HCT116 (cell line): ENCODE measurements around the gene MUSK. TPM values are rescaled to one million over a fixed set of nuclear protein-coding genes. Genes with fewer than 3 reads are reported as not detected.

Source experiments
- ATAC-seq: fragments of 200-7000 bp; cut with Tn5 transposase; 2 replicates; pipeline ENCODE4 v1.9.1; 2020; ENCODE audit warnings: mild to moderate bottlenecking, moderate library complexity
- BruUV-seq: library from RNA; stranded (reverse); fragments of 400-500 nt; replicated peaks from 2 replicates; lab custom pipeline; 2021; lab: Mats Ljungman, UMichigan
- CTCF ChIA-PET: fragments of 300-600 bp; sonication (Branson Sonifier 250); formaldehyde crosslinking; loops from one replicate; lab custom pipeline; 2021; ENCODE audit warnings: antibody characterized with exemption; lab: Charles Lee
- POLR2A ChIA-PET: fragments of 300-600, 350-600 bp; sonication (Branson Sonifier 250); formaldehyde crosslinking; loops from one replicate; lab custom pipeline; 2021; ENCODE audit warnings: antibody characterized with exemption; lab: Charles Lee
- RAD21 ChIA-PET, 2 experiments: fragments of 300-600 bp; sonication (Branson Sonifier 250); formaldehyde crosslinking; loops; one replicate each; lab custom pipeline; 2023; ENCODE audit warnings: low total read pairs in 2 of 2; ENCODE audit not compliant: uncharacterized antibody in 2 of 2, unreplicated experiment in 2 of 2, low non-redundant PET in 1 of 2; lab: Charles Lee
- DNase-seq: peaks from one replicate; pipeline ENCODE4 v3.0.0-alpha.2; 2010; ENCODE audit warnings: low read depth, low spot score
- H2AFZ ChIP-seq: fragments of 200-600 bp; shearing (Covaris generic), sonication (generic); 2 replicates; pipeline ENCODE4 v1.6.1; 2017; ENCODE audit warnings: low read depth, mixed run types, mixed read lengths, antibody characterized with exemption, low read length; ENCODE audit not compliant: poor library complexity, severe bottlenecking
- H3K27ac ChIP-seq: 2 replicates; pipeline ENCODE4 v1.5.1; 2012; ENCODE audit warnings: low read depth, low read length
- H3K27me3 ChIP-seq: fragments of 200-600 bp; sonication (generic); 2 replicates; pipeline ENCODE4 v1.6.1; 2016; ENCODE audit warnings: mixed run types, low read length, mixed read lengths; ENCODE audit not compliant: insufficient read depth
- H3K36me3 ChIP-seq, 2 experiments: fragments of 200-500 bp in 1 of 2; fragments of 200-600 bp in 1 of 2; sonication (Bioruptor generic) in 1 of 2; sonication (generic) in 1 of 2; 2 replicates each; pipeline versions ENCODE4 v1.5.1 to v1.6.1; 2014 to 2016; ENCODE audit warnings: low read length in 2 of 2, inconsistent platforms in 1 of 2, mixed read lengths in 1 of 2, mixed run types in 1 of 2; ENCODE audit not compliant: insufficient read depth in 2 of 2, control insufficient read depth in 1 of 2
- H3K4me1 ChIP-seq, 2 experiments: fragments of 200-600 bp in 1 of 2; sonication (generic) in 1 of 2; 2 replicates each; pipeline versions ENCODE4 v1.5.1 to v1.6.1; 2012 to 2017; ENCODE audit warnings: low read length in 2 of 2, inconsistent platforms in 1 of 2, mild to moderate bottlenecking in 1 of 2, mixed read lengths in 1 of 2, mixed run types in 1 of 2, moderate library complexity in 1 of 2; ENCODE audit not compliant: insufficient read depth in 2 of 2, control insufficient read depth in 1 of 2
- H3K4me2 ChIP-seq: fragments of 200-600 bp; sonication (generic); 2 replicates; pipeline ENCODE4 v1.6.1; 2017; ENCODE audit warnings: mixed run types, low read length, mixed read lengths
- H3K4me3 ChIP-seq, 2 experiments: fragments of 200-600 bp in 1 of 2; sonication (generic) in 1 of 2; replicated peaks in 1 of 2; 2 replicates each; pipeline ENCODE4 v1.5.1; 2011 to 2016; ENCODE audit warnings: low read length in 2 of 2, control low read depth in 1 of 2, low read depth in 1 of 2, mild to moderate bottlenecking in 1 of 2, mixed read lengths in 1 of 2, mixed run types in 1 of 2
- H3K79me2 ChIP-seq: fragments of 200-600 bp; sonication (generic); 2 replicates; pipeline ENCODE4 v1.6.1; 2017; ENCODE audit warnings: mild to moderate bottlenecking, mixed run types, low read length, moderate library complexity, mixed read lengths; ENCODE audit not compliant: insufficient read depth
- H3K9ac ChIP-seq: fragments of 200-600 bp; sonication (generic); 2 replicates; pipeline ENCODE4 v1.6.1; 2016; ENCODE audit warnings: low read length, mixed read lengths
- H3K9me2 ChIP-seq: fragments of 200-600 bp; sonication (generic), shearing (Covaris generic); 2 replicates; pipeline ENCODE4 v1.6.1; 2017; ENCODE audit warnings: mixed run types, mild to moderate bottlenecking, moderate library complexity; ENCODE audit not compliant: insufficient read depth
- H3K9me3 ChIP-seq, 2 experiments: fragments of 200-500 bp in 1 of 2; fragments of 200-600 bp in 1 of 2; sonication (Bioruptor generic) in 1 of 2; sonication (generic) in 1 of 2; 2 replicates each; pipeline ENCODE4 v1.6.1; 2014 to 2017; ENCODE audit warnings: low read length in 2 of 2, mixed read lengths in 2 of 2, inconsistent platforms in 1 of 2, low read depth in 1 of 2, mild to moderate bottlenecking in 1 of 2, mixed run types in 1 of 2, moderate library complexity in 1 of 2; ENCODE audit not compliant: control insufficient read depth in 1 of 2, insufficient read depth in 1 of 2
- H4K20me1 ChIP-seq: fragments of 200-600 bp; sonication (generic), shearing (Covaris generic); 2 replicates; pipeline ENCODE4 v1.6.1; 2017; ENCODE audit warnings: mixed run types, mild to moderate bottlenecking, moderate library complexity; ENCODE audit not compliant: insufficient read depth
- CBX3 ChIP-seq: IDR thresholded peaks from 2 replicates; pipeline ENCODE4 v1.6.1; 2012; ENCODE audit warnings: low read depth
- CEBPB ChIP-seq: IDR thresholded peaks from 2 replicates; pipeline ENCODE4 v1.6.1; 2012; ENCODE audit warnings: low read depth
- EZH2phosphoT487 ChIP-seq: fragments of 200-600 bp; IDR thresholded peaks from 2 replicates; pipeline ENCODE4 v1.6.1; 2018; ENCODE audit warnings: antibody characterized with exemption, borderline replicate concordance
- SP1 ChIP-seq: IDR thresholded peaks from 2 replicates; pipeline ENCODE4 v1.6.1; 2012; ENCODE audit warnings: low read depth
- SRF ChIP-seq: IDR thresholded peaks from 2 replicates; pipeline ENCODE4 v1.6.1; 2012; ENCODE audit warnings: low read depth
- TCF7L2 ChIP-seq: IDR thresholded peaks from 2 replicates; pipeline ENCODE4 v1.7.0; 2011; ENCODE audit warnings: borderline replicate concordance, inconsistent platforms; ENCODE audit not compliant: insufficient read depth, insufficient read length; ENCODE audit errors: extremely low read depth
- ZFX ChIP-seq: fragments of 450-650 bp; IDR thresholded peaks from 2 replicates; pipeline ENCODE4 v1.6.1; 2017
- intact Hi-C: fragments of 100-400 bp; cut with micrococcal nuclease; formaldehyde crosslinking; loops from 2 replicates; pipeline ENCODE4 v1.10.0; 2022
- total RNA-seq: library from RNA; stranded (reverse); gene quantifications from one replicate; pipeline ENCODE4 v1.2.1, GENCODE V29; 2021; ENCODE audit not compliant: unreplicated experiment
- TF ChIP-seq, protein P1 (sequence below), 3 experiments: fragments of 200-600 bp in 1 of 3; sonication (generic) in 1 of 3; IDR thresholded peaks in 2 of 3; conservative IDR thresholded peaks in 1 of 3; 2 replicates each; pipeline ENCODE4 v1.5.1; 2012 to 2017; ENCODE audit warnings: low read depth in 2 of 3, low read length in 2 of 3, antibody characterized with exemption in 1 of 3, borderline replicate concordance in 1 of 3, control low read depth in 1 of 3, mild to moderate bottlenecking in 1 of 3, mixed read lengths in 1 of 3, mixed run types in 1 of 3, moderate library complexity in 1 of 3; ENCODE audit not compliant: insufficient read depth in 1 of 3
- TF ChIP-seq, protein P2 (sequence below): IDR thresholded peaks from 2 replicates; pipeline ENCODE4 v1.6.1; 2012
- TF ChIP-seq, protein P3 (sequence below): IDR thresholded peaks from 2 replicates; pipeline ENCODE4 v1.6.1; 2012; ENCODE audit warnings: low read depth

MUSK gene
- total RNA-seq, 1 experiment from 2014 or later, result not detected

DNA sequence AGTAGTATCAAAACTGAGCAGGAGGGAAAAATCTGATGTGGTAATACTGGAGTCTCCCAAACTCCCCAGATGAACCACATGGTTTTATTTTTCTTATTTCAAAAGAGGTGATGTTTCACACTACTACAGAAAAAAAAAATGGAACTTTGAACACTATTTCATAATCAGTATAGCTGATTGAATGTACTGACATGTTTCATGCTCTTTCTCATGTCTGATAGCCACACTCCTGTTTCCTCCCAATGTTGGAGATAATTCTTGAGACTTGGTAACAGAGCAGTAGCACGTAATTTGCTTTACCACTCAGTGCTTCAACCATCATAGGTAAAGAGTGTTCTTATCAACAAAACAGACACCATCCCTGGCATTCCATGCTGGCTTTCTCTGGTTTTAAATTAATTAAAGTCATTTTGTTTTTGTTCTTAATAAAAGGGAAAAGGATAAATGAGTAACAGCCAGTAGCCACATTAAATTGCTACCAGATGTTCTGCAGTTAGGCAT lies 85.2 kb downstream of the MUSK start:
- no peaks in the 10 kb centered on the region for H3K27me3 ChIP-seq
- no peaks in the 10 kb centered on the region for H3K36me3 ChIP-seq
- H3K9me2 ChIP-seq, result no peaks in the 10 kb centered on the region
- 0 out of 2 replicates have a peak overlapping the region, but pooled peaks have one; percentile 61 for H3K4me2 ChIP-seq
- ChIA-PET CTCF (no interaction called here), RAD21 (no interaction called here), POLR2A (interaction anchor here (1.1 to 1.5 kb wide), 2 partner anchors 9 kb away, joined by 3 to 4 read pairs; no protein-coding TSS in a partner anchor)
- no peaks in the 10 kb centered on the region for H3K79me2 ChIP-seq
- no peak for ATAC-seq
- H3K4me1 ChIP-seq, result peaks cover 13 to 31% of the 10 kb centered on the region in 2 experiments; a peak in 3 of 4 replicates
- no TSS peak for BruUV-seq
- H3K9me3 ChIP-seq, result no peaks in the 10 kb centered on the region
- H3K27ac ChIP-seq, result no peak overlapping the region
- peak overlapping the region; percentile 39 for H2AFZ ChIP-seq
- no peak for TF ChIP-seq ZFX
- no peak for TF ChIP-seq TCF7L2
- TF ChIP-seq CEBPB, result no peak
- TF ChIP-seq EZH2phosphoT487, result no peak
- TF ChIP-seq SRF, result no peak
- TF ChIP-seq, protein P1, sequence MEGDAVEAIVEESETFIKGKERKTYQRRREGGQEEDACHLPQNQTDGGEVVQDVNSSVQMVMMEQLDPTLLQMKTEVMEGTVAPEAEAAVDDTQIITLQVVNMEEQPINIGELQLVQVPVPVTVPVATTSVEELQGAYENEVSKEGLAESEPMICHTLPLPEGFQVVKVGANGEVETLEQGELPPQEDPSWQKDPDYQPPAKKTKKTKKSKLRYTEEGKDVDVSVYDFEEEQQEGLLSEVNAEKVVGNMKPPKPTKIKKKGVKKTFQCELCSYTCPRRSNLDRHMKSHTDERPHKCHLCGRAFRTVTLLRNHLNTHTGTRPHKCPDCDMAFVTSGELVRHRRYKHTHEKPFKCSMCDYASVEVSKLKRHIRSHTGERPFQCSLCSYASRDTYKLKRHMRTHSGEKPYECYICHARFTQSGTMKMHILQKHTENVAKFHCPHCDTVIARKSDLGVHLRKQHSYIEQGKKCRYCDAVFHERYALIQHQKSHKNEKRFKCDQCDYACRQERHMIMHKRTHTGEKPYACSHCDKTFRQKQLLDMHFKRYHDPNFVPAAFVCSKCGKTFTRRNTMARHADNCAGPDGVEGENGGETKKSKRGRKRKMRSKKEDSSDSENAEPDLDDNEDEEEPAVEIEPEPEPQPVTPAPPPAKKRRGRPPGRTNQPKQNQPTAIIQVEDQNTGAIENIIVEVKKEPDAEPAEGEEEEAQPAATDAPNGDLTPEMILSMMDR (IDR thresholded peaks at IDR 0.05 in 2 of 3, conservative IDR thresholded peaks at IDR 0.05 in 1 of 3; ENCODE audit: borderline replicate concordance in 1 of 3, insufficient read depth in 1 of 3, low read depth in 2 of 3, low read length in 2 of 3), result no peak
- TF ChIP-seq, protein P2, sequence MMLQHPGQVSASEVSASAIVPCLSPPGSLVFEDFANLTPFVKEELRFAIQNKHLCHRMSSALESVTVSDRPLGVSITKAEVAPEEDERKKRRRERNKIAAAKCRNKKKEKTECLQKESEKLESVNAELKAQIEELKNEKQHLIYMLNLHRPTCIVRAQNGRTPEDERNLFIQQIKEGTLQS, result no peak
- TF ChIP-seq, protein P3, sequence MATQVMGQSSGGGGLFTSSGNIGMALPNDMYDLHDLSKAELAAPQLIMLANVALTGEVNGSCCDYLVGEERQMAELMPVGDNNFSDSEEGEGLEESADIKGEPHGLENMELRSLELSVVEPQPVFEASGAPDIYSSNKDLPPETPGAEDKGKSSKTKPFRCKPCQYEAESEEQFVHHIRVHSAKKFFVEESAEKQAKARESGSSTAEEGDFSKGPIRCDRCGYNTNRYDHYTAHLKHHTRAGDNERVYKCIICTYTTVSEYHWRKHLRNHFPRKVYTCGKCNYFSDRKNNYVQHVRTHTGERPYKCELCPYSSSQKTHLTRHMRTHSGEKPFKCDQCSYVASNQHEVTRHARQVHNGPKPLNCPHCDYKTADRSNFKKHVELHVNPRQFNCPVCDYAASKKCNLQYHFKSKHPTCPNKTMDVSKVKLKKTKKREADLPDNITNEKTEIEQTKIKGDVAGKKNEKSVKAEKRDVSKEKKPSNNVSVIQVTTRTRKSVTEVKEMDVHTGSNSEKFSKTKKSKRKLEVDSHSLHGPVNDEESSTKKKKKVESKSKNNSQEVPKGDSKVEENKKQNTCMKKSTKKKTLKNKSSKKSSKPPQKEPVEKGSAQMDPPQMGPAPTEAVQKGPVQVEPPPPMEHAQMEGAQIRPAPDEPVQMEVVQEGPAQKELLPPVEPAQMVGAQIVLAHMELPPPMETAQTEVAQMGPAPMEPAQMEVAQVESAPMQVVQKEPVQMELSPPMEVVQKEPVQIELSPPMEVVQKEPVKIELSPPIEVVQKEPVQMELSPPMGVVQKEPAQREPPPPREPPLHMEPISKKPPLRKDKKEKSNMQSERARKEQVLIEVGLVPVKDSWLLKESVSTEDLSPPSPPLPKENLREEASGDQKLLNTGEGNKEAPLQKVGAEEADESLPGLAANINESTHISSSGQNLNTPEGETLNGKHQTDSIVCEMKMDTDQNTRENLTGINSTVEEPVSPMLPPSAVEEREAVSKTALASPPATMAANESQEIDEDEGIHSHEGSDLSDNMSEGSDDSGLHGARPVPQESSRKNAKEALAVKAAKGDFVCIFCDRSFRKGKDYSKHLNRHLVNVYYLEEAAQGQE, result no peak
- TF ChIP-seq SP1, result no peak
- no peak for TF ChIP-seq CBX3
- no peaks in the 10 kb centered on the region for H4K20me1 ChIP-seq
- H3K9ac ChIP-seq, result no peak overlapping the region
- H3K4me3 ChIP-seq, result no peak overlapping the region
- DNase-seq, result no peak
- intact Hi-C loops, result loop anchor here (5.0 kb wide), 1 partner anchor 284 kb away; the partner anchor contains the start of gene LPAR1
